Loucy (cell line): ENCODE measurements around the gene MAP4K2.
"Not testable (repeated sequence)": the region's sequence is repeated elsewhere in the genome, so short reads cannot be mapped to it uniquely, and the experiment has no call there.

Experiments
- H2AFZ ChIP-seq: fragments of 200-600 bp; sonication (generic); 2 replicates; pipeline ENCODE4 v1.6.0; 2016; ENCODE audit warnings: antibody characterized with exemption, mild to moderate bottlenecking, low read length, moderate library complexity
- H3F3A ChIP-seq: fragments of 200-600 bp; 2 replicates; pipeline ENCODE4 v1.6.0; 2016; ENCODE audit warnings: antibody characterized with exemption, low read depth, mild to moderate bottlenecking
- H3K27me3 ChIP-seq: fragments of 200-600 bp; sonication (generic); 2 replicates; pipeline ENCODE4 v1.6.1; 2014; ENCODE audit warnings: low read length, mild to moderate bottlenecking; ENCODE audit not compliant: insufficient read depth, poor library complexity, severe bottlenecking
- H3K36me3 ChIP-seq: fragments of 200-600 bp; sonication (generic); 2 replicates; pipeline ENCODE4 v1.6.1; 2016; ENCODE audit warnings: low read length; ENCODE audit not compliant: insufficient read depth
- H3K4me1 ChIP-seq: fragments of 200-600 bp; sonication (generic); 2 replicates; pipeline ENCODE4 v1.5.1; 2014; ENCODE audit warnings: low read length, mild to moderate bottlenecking; ENCODE audit not compliant: insufficient read depth, poor library complexity, severe bottlenecking
- H3K4me2 ChIP-seq: fragments of 200-600 bp; sonication (generic); 2 replicates; pipeline ENCODE4 v1.6.0; 2014; ENCODE audit warnings: antibody characterized with exemption, low read length, low read depth, mild to moderate bottlenecking; ENCODE audit not compliant: poor library complexity, severe bottlenecking
- H3K4me3 ChIP-seq: fragments of 200-600 bp; sonication (generic); 2 replicates; pipeline ENCODE4 v1.5.1; 2014; ENCODE audit warnings: low read length, mild to moderate bottlenecking, mixed read lengths; ENCODE audit not compliant: poor library complexity, severe bottlenecking
- H3K79me2 ChIP-seq: fragments of 200-600 bp; sonication (generic); 2 replicates; pipeline ENCODE4 v1.6.1; 2014; ENCODE audit warnings: low read length; ENCODE audit not compliant: insufficient read depth
- H3K9ac ChIP-seq: fragments of 200-600 bp; sonication (generic); 2 replicates; pipeline ENCODE4 v1.6.0; 2014; ENCODE audit warnings: mild to moderate bottlenecking, low read depth, low read length, moderate library complexity; ENCODE audit not compliant: poor library complexity, severe bottlenecking
- H3K9me2 ChIP-seq: fragments of 200-600 bp; sonication (generic); replicated peaks from 2 replicates; pipeline ENCODE4 v1.6.1; 2016; ENCODE audit warnings: low read depth, low read length, mixed read lengths
- H3K9me3 ChIP-seq: fragments of 200-600 bp; sonication (generic); 2 replicates; pipeline ENCODE4 v1.6.1; 2014; ENCODE audit warnings: mild to moderate bottlenecking, antibody characterized with exemption, low read length, low read depth; ENCODE audit not compliant: insufficient read depth
- H4K20me1 ChIP-seq: fragments of 200-600 bp; sonication (generic); 2 replicates; pipeline ENCODE4 v1.6.0; 2014; ENCODE audit warnings: antibody characterized with exemption, low read length, mild to moderate bottlenecking; ENCODE audit not compliant: insufficient read depth, poor library complexity, severe bottlenecking
- EZH2phosphoT487 ChIP-seq: fragments of 200-600 bp; IDR thresholded peaks from 2 replicates; pipeline ENCODE4 v1.6.1; 2018; ENCODE audit warnings: antibody characterized with exemption, mild to moderate bottlenecking, moderate library complexity, borderline replicate concordance
- TF ChIP-seq, protein P1 (sequence below): fragments of 200-600 bp; sonication (generic); conservative IDR thresholded peaks from 2 replicates; pipeline ENCODE4 v1.5.1; 2014; ENCODE audit warnings: mild to moderate bottlenecking, antibody characterized with exemption, low read length

Gene MAP4K2

DNA sequence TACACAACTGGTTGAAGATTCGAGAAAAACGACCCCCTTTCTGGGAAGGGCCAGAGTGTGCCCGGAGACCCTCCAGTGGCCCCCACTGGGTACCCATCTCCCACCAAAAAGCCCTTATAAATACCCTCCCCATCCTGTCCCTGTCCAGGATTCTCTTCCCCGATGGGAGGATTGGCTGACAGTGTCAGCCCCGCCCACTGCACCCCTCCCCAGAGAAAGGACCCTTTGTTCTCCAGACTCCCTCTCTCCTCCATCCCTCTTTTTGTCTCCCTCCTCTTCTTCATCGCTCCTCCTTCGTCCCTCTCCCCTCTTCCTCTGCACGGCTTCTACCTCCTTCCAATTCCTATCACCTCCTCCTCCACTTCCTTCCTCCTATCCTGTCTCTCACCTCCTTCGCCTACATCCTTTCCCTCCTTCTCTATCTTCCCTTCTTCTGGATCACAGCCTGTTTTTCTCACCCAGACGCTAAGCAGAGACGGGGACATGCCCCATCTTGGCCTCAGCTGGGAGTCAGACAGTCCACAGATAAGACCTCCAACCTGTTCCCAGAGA, 20.6 kb upstream of the MAP4K2 start:
- Histone ChIP-seq H3K9ac (no peak overlapping the region), H3K36me3 (no peaks in the 10 kb centered on the region), H3K9me3 (no peaks in the 10 kb centered on the region), H3K4me1 (no peaks in the 10 kb centered on the region), H3K4me2 (no peak overlapping the region), H2AFZ (no peak overlapping the region), H3K79me2 (no peaks in the 10 kb centered on the region), H3K27me3 (no peaks in the 10 kb centered on the region), H3K9me2 (no peaks in the 10 kb centered on the region), H4K20me1 (no peaks in the 10 kb centered on the region), H3F3A (no peaks in the 10 kb centered on the region), H3K4me3 (no peak overlapping the region)
- TF ChIP-seq EZH2phosphoT487, result no peak
- TF ChIP-seq, protein P1, sequence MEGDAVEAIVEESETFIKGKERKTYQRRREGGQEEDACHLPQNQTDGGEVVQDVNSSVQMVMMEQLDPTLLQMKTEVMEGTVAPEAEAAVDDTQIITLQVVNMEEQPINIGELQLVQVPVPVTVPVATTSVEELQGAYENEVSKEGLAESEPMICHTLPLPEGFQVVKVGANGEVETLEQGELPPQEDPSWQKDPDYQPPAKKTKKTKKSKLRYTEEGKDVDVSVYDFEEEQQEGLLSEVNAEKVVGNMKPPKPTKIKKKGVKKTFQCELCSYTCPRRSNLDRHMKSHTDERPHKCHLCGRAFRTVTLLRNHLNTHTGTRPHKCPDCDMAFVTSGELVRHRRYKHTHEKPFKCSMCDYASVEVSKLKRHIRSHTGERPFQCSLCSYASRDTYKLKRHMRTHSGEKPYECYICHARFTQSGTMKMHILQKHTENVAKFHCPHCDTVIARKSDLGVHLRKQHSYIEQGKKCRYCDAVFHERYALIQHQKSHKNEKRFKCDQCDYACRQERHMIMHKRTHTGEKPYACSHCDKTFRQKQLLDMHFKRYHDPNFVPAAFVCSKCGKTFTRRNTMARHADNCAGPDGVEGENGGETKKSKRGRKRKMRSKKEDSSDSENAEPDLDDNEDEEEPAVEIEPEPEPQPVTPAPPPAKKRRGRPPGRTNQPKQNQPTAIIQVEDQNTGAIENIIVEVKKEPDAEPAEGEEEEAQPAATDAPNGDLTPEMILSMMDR, result no peak

DNA sequence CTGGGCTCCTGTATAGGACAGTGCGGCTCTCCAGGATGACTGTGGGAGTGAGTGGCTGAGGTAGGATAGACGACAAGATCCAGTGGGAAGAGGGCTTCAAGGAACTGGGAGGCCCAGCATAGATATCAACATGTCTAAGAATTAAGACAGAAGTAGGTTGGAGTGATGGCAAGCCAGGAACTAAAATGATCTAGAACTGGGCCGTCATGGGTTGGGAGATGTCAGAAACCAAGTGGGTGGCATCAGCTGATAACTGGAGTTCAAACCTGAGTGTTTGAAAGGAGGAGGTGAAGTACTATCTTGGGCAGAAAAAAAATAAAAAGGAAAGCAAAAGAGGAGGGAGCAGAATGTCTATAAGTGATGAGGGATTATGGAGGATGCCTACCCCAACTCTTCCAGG, 14.5 kb upstream of the MAP4K2 start:
- Histone ChIP-seq H3K36me3 (no peaks in the 10 kb centered on the region), H3K79me2 (no peaks in the 10 kb centered on the region), H4K20me1 (no peaks in the 10 kb centered on the region), H2AFZ (no peak overlapping the region), H3K4me2 (no peak overlapping the region), H3K9me3 (no peaks in the 10 kb centered on the region), H3F3A (no peaks in the 10 kb centered on the region), H3K4me1 (no peaks in the 10 kb centered on the region), H3K27me3 (no peaks in the 10 kb centered on the region), H3K9me2 (no peaks in the 10 kb centered on the region), H3K4me3 (no peak overlapping the region), H3K9ac (no peak overlapping the region)
- no peak for TF ChIP-seq EZH2phosphoT487
- TF ChIP-seq, protein P1, result no peak

DNA sequence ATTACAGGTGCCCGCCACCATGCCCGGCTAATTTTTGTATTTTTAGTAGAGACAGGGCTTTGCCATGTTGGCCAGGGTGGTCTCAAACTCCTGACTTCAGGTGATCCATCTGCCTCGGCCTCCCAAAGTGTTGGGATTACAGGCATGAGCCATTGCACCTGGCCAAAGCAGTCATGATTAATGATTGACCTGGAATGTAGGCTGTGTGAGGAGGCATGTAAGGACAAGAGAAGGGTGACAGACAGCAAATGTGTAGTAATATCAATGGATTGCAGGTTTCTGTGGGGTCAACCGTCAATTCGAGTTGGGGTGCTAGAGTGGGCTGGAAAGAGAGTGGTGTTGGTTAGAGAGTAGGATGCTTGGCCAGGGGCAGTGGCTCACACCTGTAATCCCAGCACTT, 12.4 kb upstream of the MAP4K2 start:
- H3K79me2 ChIP-seq, H3K36me3 ChIP-seq, H3F3A ChIP-seq, H3K4me2 ChIP-seq, H3K9ac ChIP-seq, H3K9me2 ChIP-seq, H2AFZ ChIP-seq, H3K4me1 ChIP-seq, H3K4me3 ChIP-seq, H3K9me3 ChIP-seq, H4K20me1 ChIP-seq, H3K27me3 ChIP-seq: not testable (repeated sequence)

DNA sequence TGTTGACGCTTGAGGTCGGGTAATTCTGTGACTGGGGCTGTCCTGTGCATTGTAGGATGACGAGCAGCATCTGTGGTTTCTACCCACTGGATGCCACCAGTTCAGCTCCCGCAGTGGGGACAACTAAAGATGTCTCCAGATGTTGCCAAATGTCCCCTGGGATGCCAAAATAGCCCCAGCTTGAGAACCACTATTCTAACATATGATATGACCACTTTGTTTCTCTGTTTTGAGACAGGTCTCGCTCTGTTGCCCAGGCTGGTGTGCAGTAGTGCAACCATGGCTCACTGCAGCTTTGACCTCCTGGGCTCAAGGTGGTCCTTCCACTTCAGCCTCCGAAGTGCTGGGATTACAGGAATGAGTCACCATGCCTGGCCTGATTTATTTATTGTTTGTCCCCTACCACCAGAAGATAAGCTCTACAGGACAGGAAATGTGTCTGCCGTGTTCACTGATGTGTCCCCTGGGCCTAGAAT, 11.7 kb upstream of the MAP4K2 start:
- Histone ChIP-seq H4K20me1 (peaks cover under 1% of the 10 kb centered on the region), H3K9ac (no peak overlapping the region), H2AFZ (no peak overlapping the region), H3K9me3 (no peaks in the 10 kb centered on the region), H3K4me3 (no peak overlapping the region), H3K9me2 (no peaks in the 10 kb centered on the region), H3K79me2 (peaks cover under 1% of the 10 kb centered on the region), H3F3A (no peaks in the 10 kb centered on the region), H3K36me3 (no peaks in the 10 kb centered on the region), H3K4me2 (no peak overlapping the region), H3K4me1 (peaks cover 5% of the 10 kb centered on the region), H3K27me3 (no peaks in the 10 kb centered on the region)
- TF ChIP-seq, protein P1, result no peak
- no peak for TF ChIP-seq EZH2phosphoT487
